Cardiac fibroblast (primary cell): ENCODE data around the gene PLA2G2F.
A peak's percentile ranks its signal among the peaks of the same experiment; 100 is the strongest.

Experiments
- DNase-seq, 2 donors: peaks; one replicate each; pipeline versions ENCODE4 v3.0.0 to v3.0.0-alpha.2; 2010; ENCODE audit warnings: low read depth in 2 of 2
- H3K4me3 ChIP-seq, 2 donors: replicated peaks in 1 of 2; 1 replicate in 1 of 2; 2 replicates in 1 of 2; pipeline ENCODE4 v1.5.1; 2011; ENCODE audit warnings: low read depth in 2 of 2, low read length in 2 of 2, mild to moderate bottlenecking in 2 of 2, moderate library complexity in 1 of 2
- CTCF ChIP-seq: IDR thresholded peaks from one replicate; pipeline ENCODE4 v1.5.1; 2011; ENCODE audit warnings: low read depth, mild to moderate bottlenecking, low read length, inconsistent platforms

PLA2G2F gene

GRCh38 chr1:20138961-20139550 is at the start of gene PLA2G2F:
Gene PLA2G2F (plus strand): TSS chr1:20139323. CDS start chr1:20139428, 105 bp downstream.
- H3K4me3 ChIP-seq, result no peak within 1 kb of the TSS
- no peak for DNase-seq
- no peak for TF ChIP-seq CTCF

- no peak for TF ChIP-seq CTCF
- H3K4me3 ChIP-seq, result no peak overlapping the region
These were observed 49.6 kb upstream of the PLA2G2F start for GRCh38 chr1:20089328-20090077.

DNA sequence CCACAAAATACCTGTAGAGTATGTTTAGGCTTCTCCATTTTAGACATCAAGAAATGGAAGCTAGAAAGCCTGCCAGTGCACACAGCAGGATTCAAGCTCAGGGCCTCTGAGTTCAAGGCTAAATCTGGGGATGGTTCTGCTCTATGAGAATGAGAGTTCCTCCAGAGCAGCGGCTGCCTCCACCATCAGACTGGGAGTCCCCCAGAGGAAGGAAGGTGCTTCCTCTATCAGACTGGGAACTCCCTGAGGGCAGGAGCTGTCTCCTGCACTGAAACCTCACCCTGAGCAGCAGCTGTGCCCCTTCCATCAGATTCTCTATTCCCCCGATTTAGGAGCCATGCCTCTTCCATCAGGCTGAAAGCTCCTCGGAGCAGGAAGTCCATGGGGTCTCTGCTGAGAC is 49.0 kb upstream of the PLA2G2F start:
- no peak for DNase-seq
- no peak overlapping the region for H3K4me3 ChIP-seq
- TF ChIP-seq CTCF, result no peak

More at GRCh38 chr1:20089328-20090077, 49.6 kb upstream of the PLA2G2F start:
- no peak for DNase-seq

- TF ChIP-seq CTCF, result no peak
- no peak overlapping the region for H3K4me3 ChIP-seq
- DNase-seq, result no peak
These were observed 48.5 kb upstream of the PLA2G2F start for GRCh38 chr1:20090641-20091040.

GRCh38 chr1:20093303-20093702 is 45.8 kb upstream of the PLA2G2F start:
- no peak for DNase-seq
- no peak for TF ChIP-seq CTCF
- H3K4me3 ChIP-seq, result no peak overlapping the region

GRCh38 chr1:20093940-20094391 is 45.2 kb upstream of the PLA2G2F start:
- TF ChIP-seq CTCF, result no peak
- no peak overlapping the region for H3K4me3 ChIP-seq
- peak; percentile 34 to 75 for DNase-seq
